A172 (cell line): ENCODE measurements around the gene ZBTB25. TPM values are rescaled to one million over a fixed set of nuclear protein-coding genes. Genes with fewer than 3 reads are reported as not detected.

ENCODE experiments used
- DNase-seq: peaks from one replicate; pipeline ENCODE4 v3.0.0-alpha.2; 2015; ENCODE audit warnings: low spot score
- total RNA-seq: library from RNA; depleted of rRNA; stranded (reverse); fragments of >200 nt; shearing (Covaris generic); gene quantifications from 2 replicates; pipeline ENCODE4 v1.2.3, GENCODE V29; 2014

ZBTB25 gene
- total RNA-seq, 1 experiment from 2014 or later: 1.1 TPM

DNA sequence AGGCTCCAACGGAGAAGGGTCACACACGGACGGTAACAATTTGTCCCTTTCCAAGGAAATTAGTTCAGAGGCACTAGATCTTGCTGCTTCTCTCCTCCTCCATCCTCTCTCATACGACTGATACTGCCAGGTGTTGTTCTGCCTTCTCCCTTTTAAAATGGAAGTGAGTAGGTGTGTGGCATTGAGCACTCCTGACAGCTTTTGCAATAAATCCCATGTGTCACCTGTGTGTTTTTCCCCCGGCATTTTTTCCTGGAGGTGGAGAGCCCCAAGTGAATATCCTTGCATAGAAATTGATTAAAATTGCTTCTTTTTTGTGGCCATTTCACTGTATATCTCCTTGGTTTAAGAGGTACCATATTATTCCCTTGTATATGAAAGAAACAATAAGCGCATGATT is 64.5 kb downstream of the ZBTB25 start:
- no peak for DNase-seq

DNA sequence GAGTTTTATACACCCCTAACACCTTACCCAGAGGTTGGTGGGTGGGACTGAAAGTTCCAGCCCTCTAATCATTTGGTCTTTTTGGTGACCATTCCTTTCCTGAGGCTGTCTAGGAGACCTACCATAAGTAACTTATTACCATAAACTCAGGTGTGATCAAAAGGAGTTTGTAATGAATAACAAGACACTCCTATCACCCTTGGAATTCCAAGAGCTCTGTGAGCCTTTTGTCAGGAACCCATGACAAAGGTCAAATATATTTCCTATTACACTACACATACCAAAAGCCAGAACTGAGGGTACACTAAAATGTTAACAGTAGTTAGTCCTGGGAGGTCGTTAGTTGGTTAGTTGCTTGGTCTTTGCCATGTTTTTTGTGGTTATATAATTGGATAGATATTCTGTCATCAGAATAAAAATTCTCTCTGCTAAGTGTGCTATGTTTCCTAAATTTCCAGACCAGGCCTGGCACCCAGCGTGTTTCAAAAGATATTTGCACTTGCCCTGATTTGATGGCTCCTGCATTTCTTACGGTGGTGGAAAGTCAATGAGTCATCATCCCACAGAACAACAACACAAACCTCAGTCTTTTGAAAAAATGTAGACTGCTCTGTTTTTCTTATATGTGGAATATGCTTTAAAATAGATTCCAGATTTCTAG is 65.3 kb downstream of the ZBTB25 start:
- peak; percentile 67 for DNase-seq

DNA sequence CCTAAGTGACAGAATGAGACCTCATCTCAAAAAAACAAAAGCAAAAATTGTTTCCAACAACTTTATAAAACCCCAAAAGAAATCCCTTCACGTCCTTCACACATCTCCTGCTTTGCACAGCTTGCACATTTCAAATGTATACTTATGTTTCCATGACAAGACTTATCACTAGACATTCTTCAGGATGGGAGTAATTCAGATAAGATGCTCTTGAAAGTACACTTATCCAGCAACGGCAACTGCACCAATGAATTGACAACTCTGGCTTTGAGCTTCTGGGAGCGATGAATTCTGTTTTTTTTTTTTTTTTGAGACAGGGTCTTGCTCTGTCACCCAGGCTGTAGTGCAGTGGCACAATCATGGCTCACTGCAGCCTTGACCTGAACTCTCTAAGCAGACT is 69.1 kb downstream of the ZBTB25 start:
- DNase-seq: no peak

DNA sequence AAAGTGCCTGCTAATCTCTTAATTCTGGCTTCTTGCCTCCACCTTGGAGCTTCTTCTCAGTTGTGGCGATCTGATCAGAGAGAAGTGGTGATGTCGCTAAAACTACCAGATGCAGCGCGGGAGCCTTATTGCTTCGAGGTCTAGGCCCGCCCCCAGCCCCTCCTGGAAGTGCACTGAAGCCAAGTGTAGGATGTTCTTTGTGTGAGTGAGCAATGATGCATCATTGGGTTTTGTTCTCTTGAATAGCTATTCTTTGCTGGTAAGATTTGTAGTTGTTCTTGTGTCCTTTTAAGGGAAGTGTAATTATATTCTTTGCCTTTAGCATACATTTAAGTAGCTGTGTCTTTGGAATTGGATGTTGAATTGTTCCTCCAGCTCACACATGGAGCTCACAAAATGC is 79.7 kb downstream of the ZBTB25 start:
- peak; percentile 14 for DNase-seq

DNA sequence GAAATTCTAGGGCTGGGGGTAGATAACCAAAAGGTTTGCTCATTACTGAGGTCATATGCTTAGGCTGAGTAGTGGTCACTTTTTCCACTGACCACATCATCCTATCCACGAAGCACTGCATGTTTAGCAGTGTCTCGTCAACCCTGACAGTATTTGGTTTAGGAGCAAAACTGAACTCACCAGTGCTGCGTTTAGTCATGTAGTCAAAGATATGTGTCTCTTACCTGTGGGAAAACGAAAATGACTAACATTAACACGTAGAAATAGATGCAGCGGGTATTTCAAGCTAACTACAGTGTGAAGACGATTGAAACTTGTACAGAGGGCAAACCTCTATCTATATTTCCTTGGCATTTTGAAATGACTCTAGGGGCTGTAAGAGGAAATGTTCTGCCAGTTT is 80.9 kb downstream of the ZBTB25 start:
- no peak for DNase-seq

DNA sequence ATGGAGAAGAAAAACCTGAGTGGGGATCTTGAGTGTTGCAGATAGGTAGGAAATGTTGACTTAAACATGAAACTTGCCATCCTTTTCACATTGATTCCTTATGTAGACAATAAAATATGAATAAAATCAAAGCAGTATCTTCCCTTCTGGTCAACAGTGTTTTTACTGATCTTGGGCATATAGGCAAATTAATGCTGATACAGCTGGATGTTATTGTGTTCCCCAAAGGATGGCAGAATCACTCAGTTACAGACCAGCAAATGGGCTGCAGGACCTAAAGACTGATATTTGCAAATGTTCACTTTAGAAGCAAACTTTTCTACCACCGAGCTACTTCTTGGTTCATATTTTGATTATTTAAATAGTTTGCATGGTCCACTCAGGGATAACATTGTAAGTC is 81.6 kb downstream of the ZBTB25 start:
- no peak for DNase-seq

DNA sequence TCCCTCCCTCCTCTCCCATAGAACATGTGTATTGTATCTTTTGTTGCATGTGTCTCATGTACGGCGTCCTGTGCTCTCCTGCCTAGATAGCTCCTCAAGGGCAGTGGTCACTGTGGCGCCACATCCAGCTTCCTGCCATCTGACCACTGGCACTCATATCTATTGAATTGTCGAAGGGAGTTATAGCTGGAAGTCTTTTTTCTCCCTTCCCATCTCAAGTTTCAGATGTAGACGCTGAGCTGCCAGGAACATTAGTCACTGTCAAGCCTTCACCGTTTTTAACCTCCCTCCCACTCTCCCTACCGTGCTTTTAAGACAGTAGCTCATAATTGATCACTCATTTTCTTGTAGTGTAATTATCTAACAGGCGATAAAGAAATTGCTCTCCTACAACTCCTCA is 82.5 kb downstream of the ZBTB25 start:
- DNase-seq: peak; percentile 57

DNA sequence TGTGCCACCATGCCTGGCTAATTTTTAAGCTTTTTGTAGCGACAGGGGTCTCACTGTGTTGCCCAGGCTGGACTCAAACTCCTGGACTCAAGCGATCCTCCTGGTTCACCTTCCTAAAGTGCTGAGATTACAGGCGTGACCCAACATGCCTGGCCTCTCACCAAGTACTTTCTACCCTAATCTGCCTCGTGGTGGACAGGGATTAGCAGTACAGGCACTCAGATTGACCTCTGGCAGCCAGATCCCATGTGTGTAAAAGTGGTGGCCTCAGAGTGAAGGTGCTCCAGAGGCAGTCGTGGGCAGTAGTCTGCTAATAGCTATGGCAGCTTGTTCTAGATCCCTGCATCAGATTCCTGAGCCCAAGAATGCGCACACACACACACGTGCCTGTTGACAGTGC is 84.6 kb downstream of the ZBTB25 start:
- DNase-seq: no peak

DNA sequence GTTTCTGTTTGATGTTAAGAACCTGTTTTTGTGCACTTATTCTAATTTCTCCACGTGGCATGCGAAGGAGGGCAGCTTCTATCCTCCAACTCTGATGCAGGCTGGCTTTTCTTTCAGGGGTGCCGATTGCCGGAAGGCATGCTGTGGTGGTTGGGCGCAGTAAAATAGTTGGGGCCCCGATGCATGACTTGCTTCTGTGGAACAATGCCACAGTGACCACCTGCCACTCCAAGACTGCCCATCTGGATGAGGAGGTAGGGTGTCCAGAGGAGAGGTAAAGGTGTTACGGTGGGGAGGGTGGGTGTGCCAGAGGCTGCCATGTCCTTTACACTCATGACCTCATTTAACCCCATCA is 85.9 kb downstream of the ZBTB25 start:
- DNase-seq: no peak

DNA sequence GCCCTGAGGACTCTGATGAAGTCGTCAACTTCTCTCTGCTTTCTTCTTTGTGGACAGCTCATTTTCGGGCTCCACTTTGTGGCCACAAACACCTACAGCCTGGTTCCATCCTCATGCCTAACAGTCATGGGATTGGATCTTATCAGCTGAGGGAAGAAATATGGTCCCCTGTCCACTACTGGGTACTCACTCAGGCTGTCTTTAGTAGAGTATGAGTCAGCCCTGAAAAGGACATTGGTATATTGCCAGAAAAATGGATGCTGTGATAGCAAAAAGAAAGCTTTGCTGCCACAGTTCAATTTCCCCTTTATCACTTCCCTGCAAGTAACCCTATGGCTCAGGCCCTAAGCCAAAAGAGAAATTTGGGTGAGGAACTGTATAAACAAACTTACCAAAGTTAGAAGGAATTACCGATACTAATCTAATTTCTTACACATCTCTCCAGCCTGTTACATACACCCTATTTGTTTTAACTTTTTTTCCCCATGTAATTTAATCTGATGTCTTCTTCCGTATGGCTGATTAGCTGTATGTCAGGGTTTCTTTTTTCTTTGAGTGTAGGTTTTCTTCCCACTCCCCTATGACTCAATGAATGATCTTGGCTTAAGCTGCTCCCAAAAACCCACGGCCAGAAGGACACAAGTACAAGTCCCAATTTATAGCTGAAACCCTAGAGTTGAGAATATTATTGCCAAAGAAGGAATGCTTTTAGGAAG is 86.4 kb downstream of the ZBTB25 start:
- DNase-seq: peak; percentile 70

DNA sequence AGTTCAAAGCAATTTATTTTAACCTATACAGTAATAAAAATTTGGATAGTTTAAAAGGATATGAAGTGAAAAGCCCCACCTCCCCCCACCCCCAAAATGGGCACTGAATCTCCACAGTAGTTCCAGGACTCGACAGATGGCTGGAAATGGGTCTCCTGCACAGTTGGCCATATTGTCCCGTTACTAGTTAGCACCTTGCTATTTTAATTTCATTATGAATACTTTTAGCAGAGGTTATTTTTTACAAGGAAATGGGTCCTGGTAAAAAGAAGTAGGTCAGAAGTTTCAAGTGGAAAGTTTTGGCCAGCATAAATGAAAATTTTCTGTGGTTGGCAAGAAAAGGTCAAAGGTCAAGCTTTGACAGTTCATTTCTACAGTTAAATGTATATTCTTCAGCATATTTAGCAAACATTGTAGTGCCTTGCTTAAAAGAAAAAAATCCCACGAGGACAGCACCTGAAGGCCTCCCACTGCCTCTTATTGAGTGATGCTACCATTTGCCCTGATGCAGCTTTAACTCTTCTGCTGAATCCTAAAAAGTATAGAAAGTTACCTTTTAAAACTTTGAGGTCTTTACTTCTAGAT is 87.2 kb downstream of the ZBTB25 start:
- DNase-seq: no peak

DNA sequence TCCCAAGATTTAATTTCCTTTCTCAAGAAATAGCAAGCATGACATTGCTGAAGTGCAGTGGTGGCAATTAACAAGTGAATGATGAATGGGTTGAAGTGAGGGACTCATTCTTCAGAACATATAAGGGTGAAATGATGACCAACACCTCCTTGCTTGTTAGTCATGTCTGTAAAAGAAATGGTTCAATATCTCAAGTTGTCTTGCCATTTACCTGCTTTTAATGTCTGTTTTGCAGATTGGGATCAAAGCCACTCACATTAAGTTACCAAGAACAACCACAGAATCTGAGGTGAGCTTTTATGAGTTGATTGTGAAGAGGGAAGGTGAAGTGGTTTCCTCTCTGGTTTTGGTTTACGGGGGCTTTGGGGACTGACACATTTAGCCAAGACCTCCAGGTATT is 91.4 kb downstream of the ZBTB25 start:
- no peak for DNase-seq

DNA sequence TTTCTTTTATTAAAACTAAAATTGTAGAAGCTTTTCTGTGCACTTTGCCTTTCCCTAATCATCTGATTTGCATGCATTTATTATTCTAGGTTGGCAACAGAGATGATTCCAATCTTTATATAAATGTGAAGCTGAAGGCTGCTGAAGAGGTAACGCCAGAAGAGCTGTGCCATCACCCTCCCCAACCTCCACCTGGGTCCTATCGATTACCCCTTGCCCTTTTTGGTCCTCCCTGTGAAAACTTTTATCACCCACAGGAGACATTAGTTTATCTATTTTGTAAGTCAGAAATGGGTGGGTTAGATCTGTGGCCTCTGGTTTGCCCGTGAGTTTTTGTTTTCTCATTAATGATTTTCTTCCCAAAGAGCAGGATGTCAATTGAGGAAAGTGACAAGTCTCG is 92.6 kb downstream of the ZBTB25 start:
- DNase-seq: no peak

DNA sequence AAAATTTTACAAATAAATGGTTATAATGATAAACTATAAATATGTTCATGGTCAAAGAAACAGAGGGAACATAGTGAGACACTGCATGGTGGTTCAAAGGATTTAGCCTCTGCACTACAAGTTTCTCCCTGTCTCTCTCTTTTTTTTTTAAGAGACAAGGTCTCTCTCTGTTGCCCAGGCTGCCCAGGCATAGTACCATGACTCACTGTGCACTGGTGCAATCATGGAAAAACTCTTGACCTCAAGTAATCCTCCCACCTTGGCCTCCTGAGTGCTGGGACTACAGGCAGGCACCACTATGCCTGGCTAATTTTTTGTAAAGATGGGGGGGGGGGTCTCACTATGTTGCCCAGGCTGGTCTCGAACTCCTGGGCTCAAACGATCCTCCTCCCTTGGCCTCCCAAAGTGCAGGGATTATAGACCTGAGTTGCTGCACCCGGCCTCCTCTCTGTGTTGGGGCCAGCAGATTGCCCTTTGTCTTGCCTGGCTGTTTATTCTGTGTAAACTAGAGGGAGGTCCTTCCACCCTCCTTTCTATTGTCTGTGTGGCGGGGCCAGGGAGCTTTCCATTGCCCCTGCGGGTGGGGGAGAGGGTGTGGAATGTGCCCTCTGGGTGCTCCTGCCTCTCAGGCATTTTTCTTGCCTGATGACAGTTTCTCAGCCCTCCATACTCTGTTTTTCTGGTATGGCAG is 93.4 kb downstream of the ZBTB25 start:
- DNase-seq: peak; percentile 40

DNA sequence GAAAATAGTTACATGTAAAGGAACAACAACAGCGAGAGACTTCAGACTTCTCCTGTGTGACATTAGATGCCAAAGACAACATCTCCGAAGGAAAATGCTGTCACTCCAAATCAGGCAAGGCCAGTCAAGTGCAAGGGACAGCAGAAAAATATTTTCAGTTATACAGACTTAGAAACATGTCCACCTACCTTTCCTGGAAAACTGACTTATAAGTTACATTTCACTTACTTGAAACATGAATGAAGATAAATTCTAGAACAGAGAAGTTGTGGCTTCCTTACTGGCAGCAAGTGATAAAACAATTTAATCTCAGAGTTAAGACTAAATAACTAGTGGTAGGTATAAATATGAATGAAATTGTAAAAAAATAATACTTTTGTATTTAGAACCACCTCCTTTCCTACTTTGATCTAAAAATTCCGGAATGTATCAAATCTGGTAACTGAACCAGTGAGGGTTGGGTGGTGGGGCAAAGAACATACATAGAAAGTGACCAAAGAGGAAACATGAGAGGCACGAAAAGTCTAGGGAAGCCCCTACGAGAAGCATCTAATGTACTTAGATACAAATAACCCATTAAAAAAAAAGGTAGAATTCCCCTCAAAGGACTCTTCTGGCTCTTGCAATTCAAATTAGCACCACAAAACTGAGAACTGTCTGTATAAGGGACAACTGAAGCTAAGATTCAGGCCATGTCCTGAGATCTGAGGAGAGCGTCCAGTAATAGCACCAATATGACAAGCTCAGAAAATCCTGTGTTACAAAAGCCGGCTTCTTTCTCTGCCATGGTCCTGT is 94.3 kb downstream of the ZBTB25 start:
- DNase-seq: no peak

DNA sequence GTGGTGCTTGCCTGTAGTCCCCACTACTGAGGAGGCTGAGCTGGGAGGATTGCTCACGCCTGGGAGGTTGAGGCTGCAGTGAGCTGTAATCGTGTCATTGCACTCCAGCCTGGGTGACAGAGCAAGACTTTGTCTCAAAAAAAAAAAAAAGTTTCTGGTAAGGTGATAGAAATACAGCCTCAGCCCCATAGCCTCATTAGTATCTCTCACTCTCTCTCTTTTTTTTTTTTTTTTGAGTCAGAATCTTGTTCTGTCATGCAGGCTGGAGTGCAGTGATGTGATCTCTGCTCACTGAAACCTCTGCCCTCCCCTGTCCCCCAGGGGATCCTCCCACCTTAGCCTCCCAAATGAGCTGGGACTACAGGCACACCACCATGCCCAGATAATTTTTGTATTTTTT is 96.3 kb downstream of the ZBTB25 start:
- no peak for DNase-seq

DNA sequence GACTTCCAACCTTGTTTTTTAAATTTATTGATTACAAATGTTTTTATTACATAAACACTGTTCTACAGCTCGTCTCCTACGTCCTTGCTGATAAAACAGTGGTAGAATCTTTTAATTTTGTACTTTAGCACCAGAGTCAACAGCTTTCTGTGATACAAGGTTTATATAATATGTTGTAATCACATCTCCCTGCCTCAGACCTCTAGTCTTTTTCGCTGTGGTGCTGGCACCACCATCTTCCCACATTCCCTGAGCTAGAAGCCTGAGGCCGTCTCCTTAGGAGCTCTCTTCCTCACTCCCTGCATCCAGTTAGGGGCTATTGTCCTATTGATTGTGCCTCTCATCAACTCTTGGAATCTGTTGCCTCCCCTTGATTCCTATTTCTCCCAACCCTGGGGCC is 98.3 kb downstream of the ZBTB25 start:
- no peak for DNase-seq

DNA sequence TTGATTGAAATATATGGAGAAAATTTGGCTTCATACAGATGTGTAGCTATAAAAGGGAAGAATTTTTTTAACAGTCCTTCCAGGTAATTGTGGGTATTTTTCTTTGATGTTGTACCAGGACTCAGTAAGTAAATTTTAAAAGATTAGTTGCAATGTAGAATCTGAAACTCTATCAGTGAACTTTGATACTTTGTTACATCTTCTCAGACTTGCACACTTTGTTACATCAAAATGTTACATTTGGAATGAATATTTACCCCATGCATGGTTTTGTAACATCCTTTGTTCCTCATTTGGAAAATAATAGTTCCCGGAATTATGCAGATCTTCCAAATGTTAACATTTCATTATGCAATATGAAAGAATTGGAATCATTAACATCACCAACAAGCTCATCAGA is 101.7 kb downstream of the ZBTB25 start:
- no peak for DNase-seq

DNA sequence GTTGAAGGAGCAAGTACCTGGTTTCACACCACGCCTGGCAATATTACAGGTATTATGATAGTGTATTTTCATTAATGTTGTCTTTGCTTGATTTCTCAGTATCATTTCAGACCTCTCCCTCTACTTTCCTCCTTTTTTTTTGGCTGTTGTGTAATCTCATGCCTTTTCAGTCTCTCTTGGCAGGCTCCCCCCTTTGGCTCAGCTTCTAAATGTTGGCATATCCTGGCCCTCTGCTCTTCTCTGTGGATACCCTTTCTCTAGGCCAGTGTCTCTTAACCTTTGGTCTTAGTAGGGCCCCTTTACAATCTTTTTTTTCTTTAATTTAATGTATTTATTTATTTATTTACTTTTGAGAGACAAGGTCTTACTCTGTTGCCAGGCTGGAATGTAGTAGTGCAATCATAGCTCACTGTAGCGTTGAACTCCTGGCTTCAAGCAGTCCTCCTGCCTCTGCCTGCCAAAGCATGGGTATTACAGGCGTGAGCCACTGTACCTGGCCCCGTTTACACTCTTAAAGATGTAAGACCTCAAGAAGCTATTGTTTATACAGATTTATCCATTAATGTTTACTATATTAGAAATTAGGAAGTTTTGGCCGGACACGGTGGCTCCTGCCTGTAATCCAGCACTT is 102.7 kb downstream of the ZBTB25 start:
- DNase-seq: no peak
